SU-DHL-6 (cell line): ENCODE data around the gene NOCT.
A peak's percentile ranks its signal among the peaks of the same experiment; 100 is the strongest.

ENCODE experiments used
- H2AFZ ChIP-seq: fragments of 200-600 bp; sonication (generic); 2 replicates; pipeline ENCODE4 v1.6.1; 2014; ENCODE audit warnings: low read depth, mild to moderate bottlenecking, moderate library complexity, mixed read lengths, antibody characterized with exemption, low read length; ENCODE audit not compliant: severe bottlenecking
- H3F3A ChIP-seq: fragments of 200-600 bp; shearing (Covaris generic); 2 replicates; pipeline ENCODE4 v1.6.0; 2016; ENCODE audit warnings: antibody characterized with exemption, mild to moderate bottlenecking; ENCODE audit not compliant: insufficient read depth
- H3K27ac ChIP-seq: fragments of 200-600 bp; sonication (generic); 2 replicates; pipeline ENCODE4 v1.5.1; 2016; ENCODE audit warnings: low read depth, mild to moderate bottlenecking, low read length, moderate library complexity, mixed read lengths
- H3K27me3 ChIP-seq: fragments of 200-600 bp; sonication (generic), shearing (Covaris generic); 2 replicates; pipeline ENCODE4 v1.6.0; 2014; ENCODE audit warnings: mild to moderate bottlenecking, low read length
- H3K36me3 ChIP-seq: fragments of 200-600 bp; sonication (generic); 2 replicates; pipeline ENCODE4 v1.6.1; 2014; ENCODE audit warnings: mild to moderate bottlenecking, low read length, mixed read lengths
- H3K4me2 ChIP-seq: fragments of 300-600, 200-600 bp; shearing (Covaris generic), sonication (generic); 2 replicates; pipeline ENCODE4 v1.6.0; 2014; ENCODE audit warnings: low read length, low read depth, mild to moderate bottlenecking; ENCODE audit not compliant: poor library complexity, severe bottlenecking
- H3K4me3 ChIP-seq: fragments of 200-600 bp; sonication (generic); 2 replicates; pipeline ENCODE4 v1.5.1; 2014; ENCODE audit warnings: antibody characterized with exemption, low read length, mild to moderate bottlenecking, mixed read lengths; ENCODE audit not compliant: insufficient read depth, poor library complexity, severe bottlenecking
- H3K79me2 ChIP-seq: fragments of 200-600 bp; sonication (generic); 2 replicates; pipeline ENCODE4 v1.6.1; 2014; ENCODE audit warnings: mild to moderate bottlenecking, low read length, moderate library complexity; ENCODE audit not compliant: insufficient read depth
- H3K9ac ChIP-seq: fragments of 200-600 bp; sonication (generic); 2 replicates; pipeline ENCODE4 v1.7.0; 2014; ENCODE audit warnings: mild to moderate bottlenecking, low read length
- H3K9me2 ChIP-seq: fragments of 200-600 bp; sonication (generic); replicated peaks from 2 replicates; pipeline ENCODE4 v1.6.1; 2014; ENCODE audit warnings: low read length; ENCODE audit not compliant: insufficient read depth
- H3K9me3 ChIP-seq: fragments of 200-600 bp; sonication (generic); 2 replicates; pipeline ENCODE4 v1.6.1; 2014; ENCODE audit warnings: low read length, mixed read lengths; ENCODE audit not compliant: insufficient read depth
- H4K20me1 ChIP-seq: fragments of 200-600 bp; sonication (generic); 2 replicates; pipeline ENCODE4 v1.6.1; 2014; ENCODE audit warnings: low read depth, mild to moderate bottlenecking, antibody characterized with exemption, low read length, moderate library complexity, mixed read lengths
- EZH2phosphoT487 ChIP-seq: fragments of 200-600 bp; sonication (generic), shearing (Covaris generic); conservative IDR thresholded peaks from 2 replicates; pipeline ENCODE4 v1.6.1; 2018; ENCODE audit warnings: mild to moderate bottlenecking, antibody characterized with exemption, low read length, moderate library complexity, mixed read lengths
- TF ChIP-seq, protein P1 (sequence below): fragments of 200-600 bp; sonication (generic); IDR thresholded peaks from one replicate; pipeline ENCODE4 v1.5.1; 2017; ENCODE audit warnings: antibody characterized with exemption, mild to moderate bottlenecking, low read length, moderate library complexity; ENCODE audit not compliant: insufficient read depth, poor library complexity, severe bottlenecking

NOCT gene

DNA sequence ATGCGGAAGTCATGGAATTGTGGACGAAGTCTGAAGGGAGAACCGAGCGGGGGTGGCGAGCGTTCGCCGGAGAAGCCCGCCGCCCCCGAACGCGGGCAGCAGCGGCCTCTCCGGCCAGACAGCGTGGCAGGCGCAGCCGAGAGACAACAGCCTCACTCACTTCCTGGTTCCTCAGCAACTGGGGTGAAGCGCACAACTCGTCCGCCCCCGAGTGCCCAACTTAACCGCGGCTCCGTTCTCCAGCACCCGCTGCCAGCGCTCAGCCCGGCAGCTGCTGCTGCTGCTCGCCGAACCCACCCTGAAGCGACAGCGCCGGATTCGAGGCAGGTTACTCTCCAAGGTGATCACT lies 68.0 kb downstream of the NOCT start:
- Histone ChIP-seq H3K9me3 (no peaks in the 10 kb centered on the region), H3K27ac (peak overlapping the region; percentile 89), H3K36me3 (no peaks in the 10 kb centered on the region), H4K20me1 (no peaks in the 10 kb centered on the region), H3K4me2 (peak overlapping the region; percentile 96), H3K4me3 (peak overlapping the region; percentile 72), H3K27me3 (no peaks in the 10 kb centered on the region), H3F3A (peaks cover 36% of the 10 kb centered on the region), H2AFZ (peak overlapping the region; percentile 80), H3K79me2 (peaks cover 47% of the 10 kb centered on the region), H3K9ac (peak overlapping the region; percentile 93), H3K9me2 (no peaks in the 10 kb centered on the region)
- TF ChIP-seq, protein P1, sequence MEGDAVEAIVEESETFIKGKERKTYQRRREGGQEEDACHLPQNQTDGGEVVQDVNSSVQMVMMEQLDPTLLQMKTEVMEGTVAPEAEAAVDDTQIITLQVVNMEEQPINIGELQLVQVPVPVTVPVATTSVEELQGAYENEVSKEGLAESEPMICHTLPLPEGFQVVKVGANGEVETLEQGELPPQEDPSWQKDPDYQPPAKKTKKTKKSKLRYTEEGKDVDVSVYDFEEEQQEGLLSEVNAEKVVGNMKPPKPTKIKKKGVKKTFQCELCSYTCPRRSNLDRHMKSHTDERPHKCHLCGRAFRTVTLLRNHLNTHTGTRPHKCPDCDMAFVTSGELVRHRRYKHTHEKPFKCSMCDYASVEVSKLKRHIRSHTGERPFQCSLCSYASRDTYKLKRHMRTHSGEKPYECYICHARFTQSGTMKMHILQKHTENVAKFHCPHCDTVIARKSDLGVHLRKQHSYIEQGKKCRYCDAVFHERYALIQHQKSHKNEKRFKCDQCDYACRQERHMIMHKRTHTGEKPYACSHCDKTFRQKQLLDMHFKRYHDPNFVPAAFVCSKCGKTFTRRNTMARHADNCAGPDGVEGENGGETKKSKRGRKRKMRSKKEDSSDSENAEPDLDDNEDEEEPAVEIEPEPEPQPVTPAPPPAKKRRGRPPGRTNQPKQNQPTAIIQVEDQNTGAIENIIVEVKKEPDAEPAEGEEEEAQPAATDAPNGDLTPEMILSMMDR: no peak
- TF ChIP-seq EZH2phosphoT487: no peak

- Histone ChIP-seq H3K4me3 (peak overlapping the region; percentile 72), H3K9me2 (no peaks in the 10 kb centered on the region), H2AFZ (peak overlapping the region; percentile 80), H3F3A (peaks cover 36% of the 10 kb centered on the region), H3K79me2 (peaks cover 41% of the 10 kb centered on the region), H3K9me3 (no peaks in the 10 kb centered on the region), H3K27ac (peak overlapping the region; percentile 89), H3K36me3 (no peaks in the 10 kb centered on the region), H3K27me3 (no peaks in the 10 kb centered on the region), H4K20me1 (no peaks in the 10 kb centered on the region), H3K9ac (peak overlapping the region; percentile 93), H3K4me2 (peak overlapping the region; percentile 96)
- TF ChIP-seq, protein P1: no peak
- TF ChIP-seq EZH2phosphoT487: no peak
Observed at GRCh38 chr4:139083956-139084803, 68.6 kb downstream of the NOCT start.

DNA sequence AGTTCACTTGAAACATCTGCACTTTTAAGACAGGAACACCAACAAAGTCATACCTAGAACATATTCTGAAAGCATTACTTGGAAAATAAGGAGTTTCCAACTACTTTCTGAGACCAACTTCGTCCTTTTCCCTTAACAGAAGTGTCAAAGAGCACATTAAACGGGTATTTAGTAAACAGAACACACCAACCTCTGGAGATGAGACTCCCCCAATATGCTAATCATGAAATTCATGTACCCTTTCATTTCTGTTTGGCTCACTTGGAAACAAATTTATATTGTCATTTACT lies 69.2 kb downstream of the NOCT start:
- no peaks in the 10 kb centered on the region for H4K20me1 ChIP-seq
- H3F3A ChIP-seq: peaks cover 36% of the 10 kb centered on the region
- peak overlapping the region; percentile 72 for H3K4me3 ChIP-seq
- no peaks in the 10 kb centered on the region for H3K27me3 ChIP-seq
- peaks cover 35% of the 10 kb centered on the region for H3K79me2 ChIP-seq
- H3K27ac ChIP-seq: peak overlapping the region; percentile 89
- H3K9me2 ChIP-seq: no peaks in the 10 kb centered on the region
- H3K9me3 ChIP-seq: no peaks in the 10 kb centered on the region
- TF ChIP-seq, protein P1: no peak
- no peak for TF ChIP-seq EZH2phosphoT487
- H3K4me2 ChIP-seq: peak overlapping the region; percentile 96
- peak overlapping the region; percentile 93 for H3K9ac ChIP-seq
- H3K36me3 ChIP-seq: no peaks in the 10 kb centered on the region
- peak overlapping the region; percentile 52 for H2AFZ ChIP-seq
